Esophagus muscularis mucosa (tissue), 4 donors: Measurements from ENCODE around the gene POLR3E.

ENCODE experiments used
- CTCF ChIP-seq, 3 experiments: fragments of 200-600 bp in 2 of 3; fragments of 450-650 bp in 1 of 3; sonication (generic) in 2 of 3; IDR thresholded peaks; one replicate each; pipeline ENCODE4 v1.5.1; 2017 to 2019; ENCODE audit warnings: antibody characterized with exemption in 3 of 3, mild to moderate bottlenecking in 2 of 3, moderate library complexity in 1 of 3
- EP300 ChIP-seq: sonication (generic); formaldehyde crosslinking; IDR thresholded peaks from one replicate; pipeline ENCODE4 v1.6.1; 2017; ENCODE audit warnings: antibody characterized with exemption
- POLR2A ChIP-seq: fragments of 450-650 bp; IDR thresholded peaks from one replicate; pipeline ENCODE4 v1.6.1; 2017; ENCODE audit warnings: antibody characterized with exemption, moderate library complexity, mild to moderate bottlenecking, low read depth

DNA sequence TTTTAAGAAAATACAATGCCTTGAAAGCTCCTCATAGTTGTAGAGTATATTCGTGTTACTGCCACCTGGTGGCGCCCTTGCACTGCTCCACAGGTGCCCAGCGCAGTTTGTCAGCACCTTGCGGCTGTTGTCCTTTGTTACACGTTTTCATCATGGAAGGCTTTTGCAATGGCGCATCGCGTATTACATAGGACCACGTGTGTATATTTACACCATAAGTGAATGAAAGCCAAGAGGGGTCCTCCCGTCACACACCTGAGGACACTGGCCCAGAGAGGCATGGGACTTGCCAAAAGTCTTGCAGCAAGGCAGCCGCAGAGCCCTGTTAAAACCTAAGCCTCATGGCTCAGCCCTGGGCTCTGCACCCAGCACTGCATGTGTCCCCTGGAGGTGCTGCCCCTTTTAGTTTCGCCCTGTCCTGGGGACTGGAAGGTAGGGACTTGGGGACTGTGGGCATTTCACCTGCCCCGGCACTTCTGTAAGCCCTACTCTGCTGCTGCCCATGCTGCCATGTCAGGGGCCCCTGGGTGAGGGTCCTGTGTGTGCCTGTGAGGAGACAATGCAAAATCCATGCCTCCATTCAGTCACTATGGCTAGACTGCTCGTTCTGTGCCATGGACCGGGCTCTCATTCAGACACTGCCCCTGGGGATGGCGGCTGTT, 24.3 kb downstream of the POLR3E start:
- TF ChIP-seq CTCF (IDR thresholded peaks at IDR 0.05) = peak; percentile 85 to 91 (median 87)
- no peak for TF ChIP-seq POLR2A
- TF ChIP-seq EP300 = no peak
